ENCODE measurements around the gene WSCD1.

Gene WSCD1

GRCh38 chr17:6027342-6028024 is 42.7 kb upstream of the WSCD1 start:
- H3K36me3 ChIP-seq (ENCODE audit: control insufficient read depth, insufficient read depth, low read length): no peaks in the 10 kb centered on the region
- H3K4me3 ChIP-seq (replicated peaks; ENCODE audit: low read depth, low read length): no peak overlapping the region
- DNase-seq (ENCODE audit: extremely low read depth, insufficient read length): no peak
- H3K27me3 ChIP-seq (replicated peaks; ENCODE audit: control insufficient read depth, insufficient read depth, low read length): no peaks in the 10 kb centered on the region; the same call in none of the 2 replicates
- no peak for TF ChIP-seq CTCF (IDR thresholded peaks at IDR 0.05; ENCODE audit: insufficient read depth, low read length, poor library complexity, severe bottlenecking)

GRCh38 chr17:6028294-6028693 is 41.9 kb upstream of the WSCD1 start:
- H3K4me3 ChIP-seq (replicated peaks; ENCODE audit: low read depth, low read length): no peak overlapping the region
- no peaks in the 10 kb centered on the region for H3K36me3 ChIP-seq (ENCODE audit: control insufficient read depth, insufficient read depth, low read length)
- H3K27me3 ChIP-seq (replicated peaks; ENCODE audit: control insufficient read depth, insufficient read depth, low read length): no peaks in the 10 kb centered on the region; the same call in none of the 2 replicates
- no peak for TF ChIP-seq CTCF (IDR thresholded peaks at IDR 0.05; ENCODE audit: insufficient read depth, low read length, poor library complexity, severe bottlenecking)
- DNase-seq (ENCODE audit: extremely low read depth, insufficient read length): no peak

- Histone ChIP-seq H3K36me3 (ENCODE audit: control insufficient read depth, insufficient read depth, low read length) (no peaks in the 10 kb centered on the region), H3K27me3 (replicated peaks; ENCODE audit: control insufficient read depth, insufficient read depth, low read length) (no peaks in the 10 kb centered on the region; the same call in 1 of the 2 replicates), H3K4me3 (replicated peaks; ENCODE audit: low read depth, low read length) (no peak overlapping the region)
- no peak for DNase-seq (ENCODE audit: extremely low read depth, insufficient read length)
- no peak for TF ChIP-seq CTCF (IDR thresholded peaks at IDR 0.05; ENCODE audit: insufficient read depth, low read length, poor library complexity, severe bottlenecking)
Observed at GRCh38 chr17:6035801-6036394, 34.3 kb upstream of the WSCD1 start.

- Histone ChIP-seq H3K4me3 (replicated peaks; ENCODE audit: low read depth, low read length) (no peak overlapping the region), H3K36me3 (ENCODE audit: control insufficient read depth, insufficient read depth, low read length) (no peaks in the 10 kb centered on the region), H3K27me3 (replicated peaks; ENCODE audit: control insufficient read depth, insufficient read depth, low read length) (no peaks in the 10 kb centered on the region; the same call in 1 of the 2 replicates)
- TF ChIP-seq CTCF (IDR thresholded peaks at IDR 0.05; ENCODE audit: insufficient read depth, low read length, poor library complexity, severe bottlenecking): no peak
- no peak for DNase-seq (ENCODE audit: extremely low read depth, insufficient read length)
Observed at GRCh38 chr17:6040504-6040903, 29.7 kb upstream of the WSCD1 start.

GRCh38 chr17:6041246-6041645 is 28.9 kb upstream of the WSCD1 start:
- H3K4me3 ChIP-seq (replicated peaks; ENCODE audit: low read depth, low read length): no peak overlapping the region
- H3K27me3 ChIP-seq (replicated peaks; ENCODE audit: control insufficient read depth, insufficient read depth, low read length): no peaks in the 10 kb centered on the region; the same call in 1 of the 2 replicates
- no peak for TF ChIP-seq CTCF (IDR thresholded peaks at IDR 0.05; ENCODE audit: insufficient read depth, low read length, poor library complexity, severe bottlenecking)
- DNase-seq (ENCODE audit: extremely low read depth, insufficient read length): no peak
- no peaks in the 10 kb centered on the region for H3K36me3 ChIP-seq (ENCODE audit: control insufficient read depth, insufficient read depth, low read length)
